ENCODE measurements around the gene FAM241A.
A peak's percentile ranks its signal among the peaks of the same experiment; 100 is the strongest.
"Not testable (repeated sequence)": the region's sequence is repeated elsewhere in the genome, so short reads cannot be mapped to it uniquely, and the experiment has no call there.

Gene FAM241A

GRCh38 chr4:112145326-112145789, at the start of gene FAM241A:
FAM241A (plus strand) TSS chr4:112145454; CDS start chr4:112145581, 127 bp downstream.
- DNase-seq = peak; percentile 78

GRCh38 chr4:112098841-112099530, 46.3 kb upstream of the FAM241A start:
- no peak for DNase-seq

- DNase-seq = peak; percentile 62
Measured at GRCh38 chr4:112099701-112100297, 45.5 kb upstream of the FAM241A start.

- DNase-seq = no peak
Measured at GRCh38 chr4:112102875-112103370, 42.3 kb upstream of the FAM241A start.

- DNase-seq = no peak
Measured at GRCh38 chr4:112105201-112105969, 39.9 kb upstream of the FAM241A start.

GRCh38 chr4:112109360-112110058, 35.7 kb upstream of the FAM241A start:
- peak; percentile 14 for DNase-seq

GRCh38 chr4:112110059-112110425, 35.2 kb upstream of the FAM241A start:
- DNase-seq = no peak

GRCh38 chr4:112111306-112111705, 33.9 kb upstream of the FAM241A start:
- DNase-seq = no peak

- DNase-seq = not testable (repeated sequence)
Measured at GRCh38 chr4:112112095-112112494, 33.2 kb upstream of the FAM241A start.

- DNase-seq = no peak
Measured at GRCh38 chr4:112112590-112113170, 32.6 kb upstream of the FAM241A start.

- no peak for DNase-seq
Measured at GRCh38 chr4:112113864-112114263, 31.4 kb upstream of the FAM241A start.

GRCh38 chr4:112114452-112114851, 30.8 kb upstream of the FAM241A start:
- DNase-seq = no peak

- no peak for DNase-seq
Measured at GRCh38 chr4:112118742-112119352, 26.4 kb upstream of the FAM241A start.

- DNase-seq = no peak
Measured at GRCh38 chr4:112119353-112119783, 25.9 kb upstream of the FAM241A start.

- DNase-seq = no peak
Measured at GRCh38 chr4:112120021-112120420, 25.2 kb upstream of the FAM241A start.

GRCh38 chr4:112125416-112125815, 19.8 kb upstream of the FAM241A start:
- DNase-seq = no peak

GRCh38 chr4:112127048-112127637, 18.1 kb upstream of the FAM241A start:
- no peak for DNase-seq

- DNase-seq = peak; percentile 40
Measured at GRCh38 chr4:112127803-112128202, 17.5 kb upstream of the FAM241A start.

GRCh38 chr4:112128452-112128851, 16.8 kb upstream of the FAM241A start:
- no peak for DNase-seq

GRCh38 chr4:112130906-112131305, 14.3 kb upstream of the FAM241A start:
- no peak for DNase-seq

- no peak for DNase-seq
Measured at GRCh38 chr4:112136551-112136950, 8.7 kb upstream of the FAM241A start.

- no peak for DNase-seq
Measured at GRCh38 chr4:112138538-112138937, 6.7 kb upstream of the FAM241A start.

Measured in fibroblast of upper back skin (primary cell).